ENCODE measurements around the gene THAP3. TPM values are rescaled to one million over a fixed set of nuclear protein-coding genes. Genes with fewer than 3 reads are reported as not detected.
"Not testable (repeated sequence)": the region's sequence is repeated elsewhere in the genome, so short reads cannot be mapped to it uniquely, and the experiment has no call there.

The THAP3 gene
- polyA plus RNA-seq, 5 donors, result 13.1 to 24.1 (median 17.8) TPM

DNA sequence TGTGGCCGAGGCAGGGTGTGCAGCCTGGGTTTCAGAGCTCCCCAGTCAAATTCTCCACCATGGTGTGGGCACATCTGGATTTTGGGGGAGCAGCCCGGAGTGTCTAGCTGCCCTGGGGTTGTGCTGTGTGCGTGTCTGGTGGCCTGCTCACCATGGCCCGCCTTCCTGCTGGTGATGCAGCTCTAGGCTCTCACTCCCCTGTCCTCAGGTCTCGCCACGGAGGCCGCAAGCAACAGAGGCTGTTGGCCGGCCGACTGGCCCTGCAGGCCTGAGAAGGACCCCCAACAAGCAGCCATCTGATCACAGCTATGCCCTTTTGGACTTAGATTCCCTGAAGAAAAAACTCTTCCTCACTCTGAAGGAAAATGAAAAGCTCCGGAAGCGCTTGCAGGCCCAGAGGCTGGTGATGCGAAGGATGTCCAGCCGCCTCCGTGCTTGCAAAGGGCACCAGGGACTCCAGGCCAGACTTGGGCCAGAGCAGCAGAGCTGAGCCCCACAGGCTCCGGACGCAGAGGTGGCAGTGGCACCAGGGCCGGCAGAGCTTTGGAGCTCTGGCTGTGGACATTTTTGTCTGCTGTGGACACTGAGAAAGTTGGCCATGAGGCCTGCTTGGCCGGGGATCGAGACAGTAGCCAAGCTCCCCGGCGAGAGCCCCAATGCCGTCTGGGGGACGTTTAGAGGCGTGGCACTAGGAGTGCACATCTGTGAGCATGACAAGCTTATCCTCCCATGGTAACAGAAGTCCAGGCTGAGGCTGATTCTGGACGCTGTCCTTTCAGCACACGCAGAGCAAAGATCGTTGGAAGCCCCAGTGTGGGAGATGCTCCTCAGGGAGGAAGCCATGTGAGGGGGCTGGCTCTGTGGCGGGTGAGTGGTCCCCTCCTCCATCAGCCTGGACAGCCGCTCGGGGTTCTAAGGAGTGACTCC, 8.2 kb downstream of the THAP3 start:
- no peak for DNase-seq

DNA sequence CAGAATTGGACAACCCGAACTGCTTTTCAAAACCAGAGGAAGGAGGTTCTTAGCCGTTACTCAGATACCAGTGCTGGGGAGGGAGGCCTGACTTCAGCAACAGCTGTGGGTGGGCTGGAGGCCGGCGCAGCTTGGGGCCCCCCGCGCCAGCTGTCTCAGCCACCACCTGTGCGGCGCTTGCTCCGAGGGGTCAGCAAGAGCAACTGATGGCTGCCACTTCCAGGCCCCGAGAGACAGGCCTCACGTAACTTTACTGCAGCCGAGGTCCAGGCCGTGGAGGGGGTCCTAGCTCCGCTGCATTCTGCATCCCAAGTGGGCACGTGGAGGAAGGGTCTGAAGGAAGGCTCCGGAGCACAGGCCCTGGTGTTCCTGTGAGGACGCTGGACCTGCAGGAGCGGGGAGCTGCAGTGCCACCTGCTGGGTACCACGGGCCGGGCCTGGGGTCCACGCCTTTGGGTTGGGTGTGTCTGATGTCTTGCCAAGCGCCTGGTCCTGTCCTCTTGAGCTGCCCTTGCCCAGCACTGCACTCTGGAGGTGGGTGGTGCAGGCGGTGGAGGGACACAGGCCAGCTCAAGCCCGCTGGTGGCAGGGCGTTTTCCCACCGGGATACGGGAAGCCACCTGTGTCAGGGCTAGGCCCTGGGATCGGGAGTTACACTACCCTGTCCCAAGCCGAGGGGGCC, 9.8 kb downstream of the THAP3 start:
- no peak for DNase-seq

DNA sequence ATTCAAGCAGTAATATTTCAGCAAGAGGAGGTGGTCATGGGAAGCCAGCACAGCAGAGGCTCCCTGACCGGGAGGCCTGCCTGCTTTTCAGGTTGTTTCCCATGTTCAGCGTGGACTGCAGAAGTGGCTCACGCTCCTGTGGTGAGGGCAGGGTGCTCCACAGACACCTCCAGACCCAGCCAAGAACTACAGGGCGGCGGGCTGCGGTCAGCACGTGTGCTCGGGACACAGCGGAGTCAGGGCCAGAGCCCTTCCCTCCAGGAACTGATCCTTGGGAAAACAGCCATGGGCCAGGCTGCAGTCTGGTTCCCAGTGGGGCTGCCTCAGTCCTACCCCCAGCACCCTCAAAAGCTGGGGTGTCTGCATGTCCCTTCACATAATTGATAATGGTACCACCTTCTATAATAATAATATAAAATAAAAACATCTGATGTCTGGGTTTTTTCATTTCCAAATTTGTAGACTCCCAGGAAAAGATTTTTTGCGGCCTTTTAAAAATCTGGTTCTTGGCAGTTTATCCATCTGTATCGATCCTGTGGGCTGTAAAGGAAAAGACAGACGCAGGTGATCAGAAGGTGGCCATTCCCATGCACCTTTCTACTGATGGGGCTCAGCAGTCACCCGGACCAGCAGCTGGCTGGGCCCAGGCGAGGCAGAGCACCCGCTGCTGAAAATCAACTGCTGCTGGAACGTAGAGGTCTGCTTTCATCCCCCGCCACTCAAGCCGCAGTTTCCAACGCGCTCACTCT, 10.7 kb downstream of the THAP3 start:
- DNase-seq, result no peak

DNA sequence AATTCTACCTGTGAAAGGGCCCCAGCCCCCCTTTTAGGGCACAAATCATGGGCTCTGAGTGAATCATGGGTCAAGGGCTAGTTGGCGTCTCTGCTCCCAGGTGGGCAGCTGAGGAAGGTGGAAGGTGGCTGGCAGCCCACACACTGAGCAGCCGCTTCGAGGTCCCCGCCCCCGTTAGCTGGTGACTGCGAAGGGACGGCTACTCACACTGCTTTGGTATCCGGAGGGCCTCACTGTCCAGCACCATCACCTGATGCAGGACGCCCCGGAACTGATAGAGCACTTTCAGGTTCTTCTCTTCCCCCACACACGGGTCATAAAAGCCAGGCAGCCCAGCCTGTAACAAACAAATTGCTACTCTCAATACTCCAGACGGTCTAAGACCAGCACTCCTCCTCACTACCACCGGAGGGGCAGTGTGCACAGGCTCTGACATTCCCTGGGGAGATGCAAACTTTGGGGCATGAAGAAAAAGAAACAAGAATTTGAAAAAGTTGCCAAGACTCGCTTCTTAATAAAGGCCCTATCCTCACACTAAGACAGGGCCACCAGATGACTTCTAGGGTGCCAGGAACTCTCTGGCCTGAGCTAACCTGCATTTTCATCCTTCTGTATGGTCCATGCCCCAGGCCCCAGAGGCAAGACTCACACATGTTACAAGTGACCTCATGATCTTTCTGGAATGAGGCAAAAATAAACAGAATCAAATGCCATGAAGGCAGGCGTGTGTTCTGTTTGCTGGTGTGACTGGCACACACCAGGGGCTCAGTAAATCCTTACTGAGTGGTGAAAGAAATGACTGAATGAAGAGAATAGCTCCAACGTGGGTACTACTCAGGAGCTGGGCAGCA, 11.5 kb downstream of the THAP3 start:
- no peak for DNase-seq

DNA sequence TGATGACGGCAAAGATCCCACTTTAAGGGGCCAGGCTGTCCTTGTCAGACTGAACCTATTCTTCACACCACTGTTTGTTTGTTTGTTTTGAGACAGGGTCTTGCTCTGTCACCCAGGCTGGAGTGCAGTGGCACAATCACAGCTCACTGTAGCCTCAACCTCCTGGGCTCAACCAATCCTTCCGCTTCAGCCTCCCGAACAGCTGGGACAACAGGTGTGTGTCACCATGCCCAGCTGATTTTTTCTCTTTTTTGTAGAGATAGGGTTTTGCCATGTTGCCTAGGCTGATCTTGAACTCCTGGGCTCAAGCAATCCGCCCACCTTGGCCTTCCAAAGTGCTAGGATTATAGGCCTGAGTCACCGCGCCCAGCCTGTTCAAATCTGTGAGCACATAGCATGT, 12.1 kb downstream of the THAP3 start:
- DNase-seq, result not testable (repeated sequence)

DNA sequence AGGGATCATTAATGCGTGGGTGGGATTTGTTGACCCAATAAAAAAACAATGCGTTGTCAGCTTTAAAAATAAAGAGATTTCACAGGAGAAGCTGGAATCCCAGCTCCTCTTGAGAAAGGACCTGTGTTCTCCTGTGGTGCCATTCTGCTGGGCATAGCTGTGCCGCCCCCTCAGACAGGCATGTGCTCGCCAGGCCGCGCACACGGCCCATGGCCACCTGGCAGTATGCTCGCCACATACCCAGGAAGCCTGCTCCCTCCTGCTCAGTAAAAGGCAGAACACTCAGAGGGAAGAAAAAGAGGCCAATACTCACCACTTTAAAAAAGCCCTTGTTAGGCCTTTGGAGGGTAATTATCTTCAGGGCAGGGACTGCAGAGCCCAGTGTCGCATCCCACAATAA, 13.1 kb downstream of the THAP3 start:
- no peak for DNase-seq

DNA sequence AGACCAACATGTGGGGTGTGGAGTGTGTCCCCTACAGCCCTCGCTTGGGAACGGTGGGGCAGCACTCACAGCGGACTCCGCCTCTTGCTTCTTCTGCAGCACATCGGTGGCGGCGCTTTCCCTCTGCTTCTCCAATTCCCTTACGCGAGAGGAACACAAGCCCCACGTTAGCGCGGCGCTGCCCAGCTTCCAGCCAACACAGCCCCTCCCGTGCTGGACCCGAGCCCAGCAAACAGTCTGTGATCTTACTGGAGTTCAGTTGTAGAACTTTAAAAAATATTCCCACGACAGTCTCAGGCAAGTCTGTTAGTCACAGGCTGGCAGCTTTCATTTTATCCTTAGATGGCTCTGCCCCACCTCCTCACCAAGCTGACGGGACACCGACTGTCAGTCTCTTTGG, 13.6 kb downstream of the THAP3 start:
- peak; percentile 50 to 59 for DNase-seq

DNA sequence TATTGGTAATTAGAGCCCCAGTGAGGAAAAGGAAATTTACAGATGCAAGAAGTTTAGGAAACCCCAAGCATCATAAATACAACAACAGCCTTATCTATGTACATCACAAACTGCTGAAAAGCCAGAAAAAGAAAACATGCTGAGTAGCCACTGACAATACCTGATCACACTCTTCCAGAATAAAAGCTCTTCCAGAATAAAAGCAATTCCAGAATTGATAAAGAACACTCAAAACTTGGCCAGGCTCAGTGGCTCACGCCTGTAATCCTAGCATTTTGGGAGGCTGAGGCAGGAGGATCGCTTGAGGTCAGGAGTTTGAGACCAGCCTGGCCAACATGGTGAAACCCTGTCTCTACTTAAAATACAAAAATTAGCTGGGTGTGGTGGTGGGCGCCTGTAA, 16.2 kb downstream of the THAP3 start:
- not testable (repeated sequence) for DNase-seq

DNA sequence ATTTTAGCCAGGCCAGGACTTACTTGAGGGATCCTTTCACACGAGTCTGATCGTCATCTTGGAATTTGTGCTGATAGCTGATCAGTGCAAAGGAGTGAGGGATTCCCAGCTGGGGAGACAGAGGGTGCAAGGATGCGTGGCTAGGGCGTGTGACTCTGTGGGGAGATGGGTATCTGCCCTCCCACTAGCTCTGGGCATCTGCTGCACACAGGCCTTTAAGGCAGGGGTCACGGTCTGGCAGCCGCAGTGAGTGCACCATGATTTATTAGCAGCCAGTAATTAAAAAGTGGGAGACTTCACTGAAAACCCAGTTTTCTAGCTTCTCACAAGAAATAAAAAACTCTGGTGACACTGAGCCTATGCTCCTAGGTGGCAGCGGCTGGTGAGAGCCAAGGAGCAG, 20.4 kb downstream of the THAP3 start:
- no peak for DNase-seq

DNA sequence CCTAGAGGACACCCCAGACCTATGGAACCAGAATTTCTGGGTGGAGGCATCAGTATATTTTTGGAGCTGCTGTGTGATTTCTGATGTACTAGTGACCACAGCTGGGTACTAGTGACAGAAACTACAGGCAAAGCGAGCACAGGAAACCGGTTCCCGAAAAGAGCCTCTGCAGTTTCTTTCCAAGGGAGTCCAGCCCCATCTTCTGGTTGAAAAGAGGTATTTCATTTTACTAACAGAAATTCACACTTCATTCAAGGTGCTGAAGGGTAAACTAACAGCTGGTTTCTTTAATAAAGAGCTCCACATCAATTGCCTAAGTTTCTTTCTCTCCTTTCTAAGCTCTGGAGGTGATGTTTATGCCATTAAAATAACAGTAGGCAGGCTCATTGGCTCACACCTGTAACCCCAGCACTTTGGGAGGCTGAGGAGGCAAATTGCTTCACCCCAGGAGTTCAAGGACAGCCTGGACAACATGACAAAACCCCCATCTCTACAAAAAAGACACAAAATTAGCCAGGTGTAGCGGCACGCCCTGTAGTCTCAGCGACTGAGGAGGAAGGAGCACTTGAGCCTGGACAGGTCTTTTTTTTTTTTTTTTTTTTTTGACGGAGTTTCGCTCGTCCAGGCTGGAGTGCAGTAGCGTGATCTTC, 22.0 kb downstream of the THAP3 start:
- peak in 1 of 2 donors; percentile 36 for DNase-seq

DNA sequence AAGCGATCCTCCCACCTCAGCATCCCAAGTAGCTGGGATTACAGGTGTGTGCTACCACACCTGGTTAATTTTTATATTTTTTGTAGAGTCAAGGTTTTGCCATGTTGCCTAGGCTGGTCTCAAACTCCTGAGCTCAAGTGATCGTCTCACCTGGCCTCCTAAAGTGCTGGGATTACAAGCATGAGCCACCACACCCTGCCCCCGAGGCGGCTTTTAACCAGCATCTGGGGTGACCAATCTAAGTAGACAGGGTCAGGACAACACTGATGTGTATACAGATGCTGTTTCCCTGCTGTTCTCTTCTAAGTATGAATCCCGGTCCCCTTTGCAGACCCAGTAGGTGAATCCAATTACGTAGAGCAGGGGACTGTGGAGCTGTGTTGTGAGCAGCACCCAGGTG, 23.9 kb downstream of the THAP3 start:
- no peak for DNase-seq

DNA sequence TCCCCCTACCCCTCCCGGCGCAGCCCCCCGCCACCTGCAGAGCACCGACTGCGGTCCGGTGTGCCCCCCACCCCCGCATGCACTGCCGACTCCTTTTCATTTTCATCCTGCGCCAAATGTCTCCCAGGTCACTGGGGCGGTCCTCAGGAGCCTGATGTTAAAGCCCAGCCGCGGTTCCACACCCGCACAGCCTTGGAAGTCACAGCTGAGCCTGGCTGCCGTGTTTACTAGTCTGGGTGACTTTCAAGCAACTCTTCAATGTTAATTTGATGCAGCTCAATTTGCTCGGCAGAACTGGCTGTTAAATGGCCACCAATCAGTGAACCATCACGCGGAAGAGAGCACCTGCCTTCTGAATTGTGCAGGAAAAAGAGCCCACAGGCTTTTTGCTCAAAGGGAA, 27.2 kb downstream of the THAP3 start:
- DNase-seq, result no peak

DNA sequence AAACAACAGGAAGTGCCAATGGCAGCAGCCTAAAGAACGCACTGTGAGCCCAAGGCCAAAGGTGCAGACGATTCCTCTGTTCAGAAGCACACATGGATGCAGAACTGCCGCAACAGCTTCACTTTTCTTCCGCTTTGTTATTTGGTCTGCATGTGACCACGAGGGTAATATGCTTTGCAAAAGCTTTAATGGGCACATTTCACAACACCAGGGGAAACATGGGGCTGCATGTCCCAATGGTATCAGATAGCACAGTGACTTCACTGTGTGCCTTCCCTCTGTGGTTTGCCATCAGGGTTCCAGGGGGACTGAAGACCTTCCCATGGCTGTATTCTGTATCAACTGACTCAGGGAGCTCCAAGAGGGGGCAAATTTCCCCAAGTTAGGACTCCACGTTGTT, 28.3 kb downstream of the THAP3 start:
- DNase-seq, result no peak

DNA sequence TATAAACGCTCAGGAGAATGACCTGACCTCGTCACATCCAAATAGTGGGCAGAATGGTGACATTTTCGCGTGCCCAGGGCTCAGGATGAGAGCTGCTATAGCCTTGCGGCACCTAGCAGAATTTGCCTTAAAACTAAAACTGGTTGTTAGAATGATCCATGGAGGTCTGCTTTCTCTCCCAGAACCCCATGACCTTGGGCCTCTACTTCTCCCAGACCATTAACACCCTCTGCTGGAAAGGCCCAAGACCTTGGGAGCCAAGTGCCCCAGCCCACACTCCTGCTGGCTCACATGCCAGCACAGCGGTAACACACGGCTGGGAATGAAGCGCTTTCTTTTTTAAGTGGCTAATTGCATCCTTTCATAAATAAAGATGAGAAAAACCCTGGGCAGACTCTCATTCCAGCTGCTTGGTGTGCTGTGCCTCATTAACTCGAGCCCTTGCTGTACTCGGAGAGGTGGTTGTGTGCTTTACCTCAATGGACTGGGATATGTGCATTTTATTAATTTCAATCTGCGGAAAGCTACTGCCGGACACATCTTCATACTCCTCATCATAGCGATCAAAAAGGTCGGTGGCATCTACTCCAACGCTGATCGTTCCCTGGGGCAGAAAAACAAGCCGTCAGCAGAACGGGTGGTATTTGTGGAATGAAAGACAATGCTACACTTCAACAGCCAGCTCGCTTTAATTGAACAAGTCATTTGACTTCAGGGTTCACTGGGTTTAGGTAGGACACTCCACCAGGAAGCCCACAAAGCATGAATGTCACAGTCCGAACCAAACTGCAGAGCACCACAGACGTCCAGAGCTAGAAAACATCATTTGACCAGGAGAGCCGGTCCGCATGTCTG, 29.0 kb downstream of the THAP3 start:
- DNase-seq, result no peak

DNA sequence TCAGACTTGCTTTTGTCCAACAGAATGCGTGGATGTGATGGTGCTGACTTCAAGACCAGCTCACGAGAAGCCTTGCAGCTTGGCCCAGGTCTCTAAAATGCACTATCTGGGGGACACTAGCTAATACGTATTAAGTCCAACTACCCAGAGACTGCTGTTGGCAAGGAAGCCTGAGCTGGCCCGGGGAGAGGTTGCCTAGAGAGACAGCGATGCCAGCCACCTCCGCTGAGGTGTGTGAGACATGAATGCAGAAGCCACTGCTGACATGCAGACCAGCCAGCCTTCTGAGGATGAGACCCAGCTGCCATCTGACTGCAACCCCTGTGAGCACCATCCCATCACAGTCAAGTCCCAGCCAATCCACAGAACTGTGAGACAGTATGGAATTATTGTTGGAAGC, 32.5 kb downstream of the THAP3 start:
- no peak for DNase-seq

DNA sequence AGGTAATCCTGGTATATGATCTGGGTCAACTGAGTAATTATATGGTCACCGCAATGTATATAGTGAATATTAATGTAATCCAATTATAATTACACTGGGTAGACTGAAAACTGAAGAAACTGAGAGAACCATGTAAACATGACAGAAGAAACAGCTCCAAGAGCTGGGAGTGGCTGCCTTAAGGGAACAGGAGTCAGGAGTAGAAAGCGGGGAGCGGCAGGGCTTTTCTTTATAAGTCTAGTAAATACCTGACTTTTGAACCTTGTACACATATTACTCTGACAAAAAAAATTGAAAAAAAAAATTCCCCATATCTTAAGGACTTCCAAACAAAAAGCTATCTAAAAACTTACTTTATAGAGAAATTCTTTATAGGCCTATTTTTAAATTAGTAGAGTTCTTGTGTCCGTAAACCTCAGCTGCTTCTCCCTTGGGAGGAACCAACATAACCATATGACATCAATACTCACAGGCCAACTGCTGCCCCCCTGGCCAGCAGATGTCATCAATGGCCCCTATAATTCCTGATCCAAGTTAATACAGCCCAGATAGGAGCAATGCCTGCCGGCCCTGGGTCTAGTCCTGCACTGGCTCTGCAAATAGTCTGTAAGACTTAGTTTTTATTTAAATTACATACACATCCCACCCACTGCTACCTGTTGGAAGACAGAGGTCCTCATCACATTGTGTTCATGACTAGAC, 33.8 kb downstream of the THAP3 start:
- no peak for DNase-seq

DNA sequence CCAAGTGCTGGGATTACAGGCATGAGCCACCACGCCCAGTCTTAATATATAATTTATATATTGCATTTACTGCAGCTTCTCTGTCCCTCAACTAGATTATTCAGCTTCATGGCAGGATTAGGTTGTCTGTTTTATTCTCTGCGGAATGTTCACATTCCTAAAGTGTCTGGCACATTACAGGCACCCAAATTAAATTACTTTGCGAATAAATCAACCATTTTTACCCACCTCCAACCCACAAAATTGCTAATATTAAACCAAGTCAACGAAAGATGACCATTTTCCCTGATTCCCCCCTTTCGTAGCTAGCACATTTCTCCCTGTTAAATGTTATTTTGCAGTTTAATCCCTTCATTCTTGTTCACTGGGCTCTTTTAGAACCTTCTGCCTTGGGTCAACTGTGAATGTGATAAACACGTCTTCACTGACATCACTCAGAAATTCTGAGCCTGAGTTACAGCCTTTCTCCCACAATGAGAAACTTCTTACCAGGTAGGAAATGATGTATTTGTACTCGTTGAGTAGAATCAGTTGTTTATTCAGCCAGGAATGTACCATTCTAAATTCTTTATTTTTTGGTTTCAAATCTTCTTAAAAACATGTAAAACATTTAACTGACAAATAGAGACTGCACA, 35.9 kb downstream of the THAP3 start:
- DNase-seq, result no peak

DNA sequence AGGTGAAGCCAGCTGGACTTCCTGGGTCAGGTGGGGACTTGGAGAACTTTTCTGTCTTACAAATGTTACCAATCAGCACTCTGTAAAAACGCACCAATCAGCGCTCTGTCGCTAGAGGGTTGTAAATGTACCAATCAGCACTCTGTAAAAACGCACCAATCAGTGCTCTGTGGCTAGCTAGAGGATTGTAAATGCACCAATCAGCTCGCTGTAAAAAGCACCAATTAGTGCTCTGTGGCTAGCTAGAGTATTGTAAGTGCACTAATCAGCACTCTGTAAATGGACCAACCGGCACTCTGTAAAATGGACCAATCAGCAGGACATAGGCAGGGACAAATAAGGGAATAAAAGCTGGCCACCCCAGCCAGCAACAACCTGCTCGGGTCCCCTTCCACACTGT, 37.8 kb downstream of the THAP3 start:
- DNase-seq, result not testable (repeated sequence)

DNA sequence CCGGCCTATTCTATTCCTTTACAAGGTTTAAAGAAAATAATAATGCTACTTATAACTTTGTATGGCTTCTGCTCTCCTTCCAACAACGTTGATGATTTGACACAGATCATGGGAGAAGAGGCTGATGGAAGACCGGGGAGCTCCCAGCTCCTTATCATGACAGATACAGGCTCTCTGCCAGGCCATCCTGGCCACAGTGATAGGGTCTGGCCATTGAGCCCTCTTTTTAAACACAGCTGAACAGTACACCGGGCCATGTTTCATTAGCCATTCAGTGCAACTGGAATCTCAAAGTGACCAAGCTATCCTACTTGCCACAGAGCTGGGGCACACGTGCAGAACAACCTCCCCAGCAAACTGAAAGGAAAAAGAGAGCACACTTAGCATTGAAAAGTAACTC, 42.0 kb downstream of the THAP3 start:
- no peak for DNase-seq
